Thoracic aorta (tissue), 2 donors: ENCODE measurements around the gene TMEM247. TPM values are rescaled to one million over a fixed set of nuclear protein-coding genes. Genes with fewer than 3 reads are reported as not detected.

ENCODE experiments used
- ATAC-seq: fragments of 150-250 bp; one replicate; pipeline ENCODE4 v1.8.0; 2017; ENCODE audit warnings: low read depth; ENCODE audit not compliant: insufficient number of reproducible peaks, low FRiP score
- DNase-seq: peaks from one replicate; pipeline ENCODE4 v3.0.0-alpha.2; 2020; ENCODE audit warnings: low spot score
- H3K27ac ChIP-seq, 2 donors: fragments of 200-600 bp; sonication (generic); 1 replicate in 1 of 2; 2 replicates in 1 of 2; pipeline ENCODE4 v1.5.1; 2016; ENCODE audit warnings: mild to moderate bottlenecking in 2 of 2, moderate library complexity in 2 of 2
- H3K27me3 ChIP-seq: fragments of 200-600 bp; sonication (generic); replicated peaks from 2 replicates; pipeline ENCODE4 v1.6.0; 2016; ENCODE audit warnings: mild to moderate bottlenecking; ENCODE audit not compliant: insufficient read depth
- H3K36me3 ChIP-seq: fragments of 200-600 bp; sonication (generic); one replicate; pipeline ENCODE4 v1.5.1; 2016
- H3K4me1 ChIP-seq, 2 donors: fragments of 200-600 bp; sonication (generic); 1 replicate in 1 of 2; 2 replicates in 1 of 2; pipeline versions ENCODE4 v1.5.1 to v1.6.0; 2016; ENCODE audit warnings: low read depth in 2 of 2, mild to moderate bottlenecking in 1 of 2; ENCODE audit not compliant: control insufficient read depth in 1 of 2
- H3K4me3 ChIP-seq: fragments of 200-600 bp; sonication (generic); 2 replicates; pipeline ENCODE4 v1.5.1; 2016; ENCODE audit warnings: mild to moderate bottlenecking
- H3K9me3 ChIP-seq: fragments of 200-600 bp; sonication (generic); 2 replicates; pipeline ENCODE4 v1.5.1; 2016
- total RNA-seq, 2 donors: library from RNA; depleted of rRNA; stranded (reverse); fragments of >200 nt; gene quantifications; one replicate each; pipeline versions ENCODE4 v1.1.0 to v1.2.3, GENCODE V29; 2016
- TF ChIP-seq, protein P1 (sequence below): fragments of 200-600 bp; sonication (generic); IDR thresholded peaks from one replicate; pipeline ENCODE4 v1.5.1; 2019; ENCODE audit warnings: antibody characterized with exemption

TMEM247 gene
- total RNA-seq, 2 donors from 2014 or later = not detected

DNA sequence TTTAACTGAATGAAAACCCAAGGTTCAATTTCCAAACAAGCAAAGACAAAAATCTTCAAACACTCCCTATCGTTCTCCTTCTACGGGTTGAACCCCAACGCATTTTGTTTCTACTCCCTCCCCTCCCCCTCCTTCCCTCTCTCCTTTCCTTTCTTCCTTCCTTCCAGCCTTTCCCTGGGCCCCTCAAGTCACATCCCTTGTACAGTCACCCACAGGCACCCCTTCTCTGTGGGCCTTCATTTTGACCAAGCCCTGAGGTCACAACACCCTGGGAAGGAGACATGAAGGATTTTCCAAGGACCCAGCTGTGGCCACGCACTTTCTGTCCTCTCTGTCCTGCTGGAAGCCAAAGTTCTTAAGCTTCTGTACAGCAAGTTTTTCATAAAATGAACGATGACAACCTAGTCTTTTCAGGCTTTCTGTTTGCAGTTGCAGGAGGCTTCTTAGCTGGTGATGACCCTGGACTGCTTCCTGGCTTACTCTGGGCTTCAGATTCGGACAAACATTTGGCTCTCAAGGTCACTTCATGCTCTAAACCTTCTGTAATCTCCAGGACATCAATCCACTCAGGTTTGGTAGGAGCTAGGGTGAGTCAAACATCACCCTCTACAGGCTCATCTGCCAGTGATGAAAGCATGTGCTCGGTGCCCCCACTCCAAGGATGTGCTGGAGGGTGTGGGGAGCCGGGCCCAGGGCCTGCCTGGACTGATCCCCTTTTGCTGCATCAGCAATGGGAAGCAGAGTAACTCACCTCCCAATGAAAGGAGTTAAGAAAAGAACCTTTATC is 25.5 kb downstream of the TMEM247 start:
- Histone ChIP-seq H3K27ac (no peak overlapping the region), H3K4me1 (no peaks in the 10 kb centered on the region), H3K36me3 (no peaks in the 10 kb centered on the region), H3K9me3 (no peaks in the 10 kb centered on the region), H3K4me3 (no peak overlapping the region), H3K27me3 (no peaks in the 10 kb centered on the region)
- TF ChIP-seq, protein P1, sequence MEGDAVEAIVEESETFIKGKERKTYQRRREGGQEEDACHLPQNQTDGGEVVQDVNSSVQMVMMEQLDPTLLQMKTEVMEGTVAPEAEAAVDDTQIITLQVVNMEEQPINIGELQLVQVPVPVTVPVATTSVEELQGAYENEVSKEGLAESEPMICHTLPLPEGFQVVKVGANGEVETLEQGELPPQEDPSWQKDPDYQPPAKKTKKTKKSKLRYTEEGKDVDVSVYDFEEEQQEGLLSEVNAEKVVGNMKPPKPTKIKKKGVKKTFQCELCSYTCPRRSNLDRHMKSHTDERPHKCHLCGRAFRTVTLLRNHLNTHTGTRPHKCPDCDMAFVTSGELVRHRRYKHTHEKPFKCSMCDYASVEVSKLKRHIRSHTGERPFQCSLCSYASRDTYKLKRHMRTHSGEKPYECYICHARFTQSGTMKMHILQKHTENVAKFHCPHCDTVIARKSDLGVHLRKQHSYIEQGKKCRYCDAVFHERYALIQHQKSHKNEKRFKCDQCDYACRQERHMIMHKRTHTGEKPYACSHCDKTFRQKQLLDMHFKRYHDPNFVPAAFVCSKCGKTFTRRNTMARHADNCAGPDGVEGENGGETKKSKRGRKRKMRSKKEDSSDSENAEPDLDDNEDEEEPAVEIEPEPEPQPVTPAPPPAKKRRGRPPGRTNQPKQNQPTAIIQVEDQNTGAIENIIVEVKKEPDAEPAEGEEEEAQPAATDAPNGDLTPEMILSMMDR = no peak
- ATAC-seq (no peak), DNase-seq (no peak)

DNA sequence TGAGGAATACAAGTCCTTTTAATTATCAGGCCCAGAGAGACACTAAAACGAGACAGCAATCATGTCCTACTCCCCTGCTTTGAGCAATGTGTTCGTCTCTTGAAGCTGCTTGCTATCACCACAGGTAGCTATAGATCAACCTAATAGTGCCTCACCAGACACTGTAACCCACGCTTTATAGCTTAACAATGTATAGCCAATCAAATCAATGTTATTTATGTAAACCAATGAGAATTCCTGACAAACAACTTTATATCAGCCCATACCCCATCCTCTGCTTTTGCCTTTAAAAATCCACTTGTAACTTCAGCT is 26.1 kb downstream of the TMEM247 start:
- Histone ChIP-seq H3K36me3 (no peaks in the 10 kb centered on the region), H3K27ac (no peak overlapping the region), H3K4me3 (no peak overlapping the region), H3K9me3 (no peaks in the 10 kb centered on the region), H3K4me1 (no peaks in the 10 kb centered on the region), H3K27me3 (no peaks in the 10 kb centered on the region)
- DNase-seq (no peak), ATAC-seq (no peak)
- TF ChIP-seq, protein P1 = no peak

DNA sequence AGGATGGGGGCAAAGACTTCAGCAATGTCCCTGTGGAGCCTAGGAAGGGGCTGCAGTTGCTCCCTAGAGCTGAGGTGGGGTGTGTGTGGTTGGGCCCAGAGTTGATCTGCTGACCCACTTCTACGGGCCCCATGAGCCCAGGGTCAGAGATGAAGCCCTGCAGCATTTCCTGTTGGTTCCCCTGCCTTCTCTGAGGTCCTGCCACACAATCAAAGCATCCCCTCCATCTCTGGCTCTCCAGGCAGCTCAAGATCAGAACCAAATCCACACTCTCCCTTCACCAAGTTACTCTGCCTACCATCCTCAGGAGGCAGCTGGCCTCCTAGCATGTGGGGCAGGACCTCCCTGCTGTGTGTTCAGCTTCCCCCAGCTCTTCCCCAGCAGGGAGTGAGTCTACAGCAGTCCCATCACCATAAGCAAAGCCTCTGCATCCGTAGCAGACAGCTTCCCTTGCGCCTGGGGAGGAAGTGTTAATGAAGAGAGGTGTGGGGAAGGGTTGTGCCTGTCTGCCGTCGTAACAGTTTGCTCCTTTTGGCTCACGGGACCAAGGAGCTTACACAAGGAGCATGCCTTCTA is 26.9 kb downstream of the TMEM247 start:
- H3K36me3 ChIP-seq = no peaks in the 10 kb centered on the region
- DNase-seq = no peak
- ATAC-seq = no peak
- H3K9me3 ChIP-seq = no peaks in the 10 kb centered on the region
- H3K4me1 ChIP-seq = peaks cover 0 to 5% of the 10 kb centered on the region in 2 donors
- no peak overlapping the region for H3K4me3 ChIP-seq
- TF ChIP-seq, protein P1 = no peak
- no peaks in the 10 kb centered on the region for H3K27me3 ChIP-seq
- no peak overlapping the region for H3K27ac ChIP-seq

DNA sequence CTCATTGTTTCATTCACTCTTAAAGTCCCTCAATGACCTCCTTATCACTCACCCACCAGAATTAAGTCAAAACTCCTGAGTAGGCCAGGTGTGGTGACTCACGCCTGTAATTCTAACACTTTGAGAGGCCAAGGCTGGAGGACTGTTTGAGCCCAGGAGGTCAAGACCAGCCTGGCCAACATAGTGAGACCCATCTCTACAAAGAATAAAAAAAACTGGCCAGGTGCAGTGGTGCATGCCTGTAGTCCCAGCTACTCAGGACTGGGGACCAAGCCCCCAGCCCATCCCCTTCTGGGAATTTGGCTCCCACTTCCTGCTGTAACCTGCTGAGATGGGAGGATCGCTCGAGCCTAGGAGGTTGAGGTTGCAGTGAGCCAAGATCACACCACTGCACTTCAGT is 28.9 kb downstream of the TMEM247 start:
- TF ChIP-seq, protein P1 = no peak
- H3K27me3 ChIP-seq = no peaks in the 10 kb centered on the region
- no peaks in the 10 kb centered on the region for H3K9me3 ChIP-seq
- DNase-seq = no peak
- H3K27ac ChIP-seq = no peak overlapping the region
- peaks cover 0 to 11% of the 10 kb centered on the region in 2 donors for H3K4me1 ChIP-seq
- ATAC-seq = no peak
- no peak overlapping the region for H3K4me3 ChIP-seq
- H3K36me3 ChIP-seq = no peaks in the 10 kb centered on the region

DNA sequence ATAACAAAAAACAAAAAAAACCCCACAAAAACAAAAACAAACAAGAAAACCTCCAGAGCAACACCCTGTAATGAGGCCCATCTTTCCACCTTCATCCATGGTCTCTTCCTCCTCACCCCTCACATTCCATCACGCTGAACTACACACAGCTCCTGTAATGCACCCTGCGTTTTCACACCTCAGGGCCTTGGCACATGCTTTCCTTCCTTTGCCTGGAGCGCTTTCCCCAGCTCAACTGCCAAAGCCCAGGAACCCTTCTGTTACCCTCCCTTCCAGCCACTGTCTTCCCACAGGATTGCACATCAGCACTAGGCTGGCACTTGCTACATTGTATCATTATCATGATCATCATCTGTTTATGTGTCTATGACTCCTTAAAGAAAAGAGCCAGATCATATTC is 29.4 kb downstream of the TMEM247 start:
- peaks cover 0 to 11% of the 10 kb centered on the region in 2 donors for H3K4me1 ChIP-seq
- no peaks in the 10 kb centered on the region for H3K36me3 ChIP-seq
- no peak for DNase-seq
- no peaks in the 10 kb centered on the region for H3K9me3 ChIP-seq
- no peak overlapping the region for H3K27ac ChIP-seq
- no peak for ATAC-seq
- H3K4me3 ChIP-seq = no peak overlapping the region
- no peaks in the 10 kb centered on the region for H3K27me3 ChIP-seq
- TF ChIP-seq, protein P1 = no peak
